HEK293 (cell line): ENCODE data around the gene NAT8L.

Source experiments
- MZF1 ChIP-seq: fragments of 450-650 bp; formaldehyde crosslinking; IDR thresholded peaks from 2 replicates; pipeline ENCODE4 v1.5.1; 2017; ENCODE audit warnings: missing biosample characterization, missing genetic modification characterization, borderline replicate concordance
- TCF7L2 ChIP-seq: IDR thresholded peaks from 2 replicates; pipeline ENCODE4 v1.6.1; 2011; ENCODE audit warnings: low read depth, mild to moderate bottlenecking, inconsistent platforms, low read length, moderate library complexity, borderline replicate concordance
- ZNF24 ChIP-seq: fragments of 450-650 bp; formaldehyde crosslinking; IDR thresholded peaks from 2 replicates; pipeline ENCODE4 v1.5.1; 2016; ENCODE audit warnings: missing biosample characterization, missing genetic modification characterization
- ZNF747 ChIP-seq: fragments of 450-650 bp; formaldehyde crosslinking; IDR thresholded peaks from 2 replicates; pipeline ENCODE4 v1.5.1; 2016; ENCODE audit warnings: missing biosample characterization, missing genetic modification characterization
- TF ChIP-seq, protein P1 (sequence below): fragments of 450-650 bp; formaldehyde crosslinking; IDR thresholded peaks from 2 replicates; pipeline ENCODE4 v1.5.1; 2016; ENCODE audit warnings: missing biosample characterization, missing genetic modification characterization
- TF ChIP-seq, protein P2 (sequence below): fragments of 450-650 bp; formaldehyde crosslinking; IDR thresholded peaks from 2 replicates; pipeline ENCODE4 v1.5.1; 2016; ENCODE audit warnings: missing biosample characterization, missing genetic modification characterization
- TF ChIP-seq, protein P3 (sequence below): fragments of 450-650 bp; formaldehyde crosslinking; IDR thresholded peaks from 2 replicates; pipeline ENCODE4 v1.5.1; 2016; ENCODE audit warnings: missing biosample characterization, missing genetic modification characterization

DNA sequence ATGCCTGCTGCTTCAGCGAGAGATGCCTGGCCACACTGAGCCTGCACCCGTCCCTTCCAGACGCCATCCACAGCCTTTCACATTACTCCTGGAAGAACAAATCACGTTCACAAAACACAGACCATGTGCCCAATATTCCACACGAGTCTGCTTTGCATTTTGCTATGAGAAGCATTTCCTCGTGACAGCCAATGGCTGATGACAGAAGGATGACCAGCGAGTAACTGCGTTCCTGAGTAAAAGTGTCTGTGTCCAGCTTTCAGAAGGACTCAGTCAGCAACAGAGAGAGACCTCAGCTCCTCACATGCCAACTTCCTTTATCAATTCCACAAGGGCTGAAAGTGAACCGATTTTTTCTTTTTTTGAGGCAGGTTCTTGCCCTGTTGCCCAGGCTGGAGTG is 19.5 kb downstream of the NAT8L start:
- TF ChIP-seq, protein P1, sequence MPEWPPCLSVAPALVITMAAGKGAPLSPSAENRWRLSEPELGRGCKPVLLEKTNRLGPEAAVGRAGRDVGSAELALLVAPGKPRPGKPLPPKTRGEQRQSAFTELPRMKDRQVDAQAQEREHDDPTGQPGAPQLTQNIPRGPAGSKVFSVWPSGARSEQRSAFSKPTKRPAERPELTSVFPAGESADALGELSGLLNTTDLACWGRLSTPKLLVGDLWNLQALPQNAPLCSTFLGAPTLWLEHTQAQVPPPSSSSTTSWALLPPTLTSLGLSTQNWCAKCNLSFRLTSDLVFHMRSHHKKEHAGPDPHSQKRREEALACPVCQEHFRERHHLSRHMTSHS (tag by site-specific recombination): no peak
- TF ChIP-seq ZNF747 (no peak), ZNF24 (tag by site-specific recombination) (no peak), TCF7L2 (no peak), MZF1 (tag by site-specific recombination) (no peak)
- TF ChIP-seq, protein P2, sequence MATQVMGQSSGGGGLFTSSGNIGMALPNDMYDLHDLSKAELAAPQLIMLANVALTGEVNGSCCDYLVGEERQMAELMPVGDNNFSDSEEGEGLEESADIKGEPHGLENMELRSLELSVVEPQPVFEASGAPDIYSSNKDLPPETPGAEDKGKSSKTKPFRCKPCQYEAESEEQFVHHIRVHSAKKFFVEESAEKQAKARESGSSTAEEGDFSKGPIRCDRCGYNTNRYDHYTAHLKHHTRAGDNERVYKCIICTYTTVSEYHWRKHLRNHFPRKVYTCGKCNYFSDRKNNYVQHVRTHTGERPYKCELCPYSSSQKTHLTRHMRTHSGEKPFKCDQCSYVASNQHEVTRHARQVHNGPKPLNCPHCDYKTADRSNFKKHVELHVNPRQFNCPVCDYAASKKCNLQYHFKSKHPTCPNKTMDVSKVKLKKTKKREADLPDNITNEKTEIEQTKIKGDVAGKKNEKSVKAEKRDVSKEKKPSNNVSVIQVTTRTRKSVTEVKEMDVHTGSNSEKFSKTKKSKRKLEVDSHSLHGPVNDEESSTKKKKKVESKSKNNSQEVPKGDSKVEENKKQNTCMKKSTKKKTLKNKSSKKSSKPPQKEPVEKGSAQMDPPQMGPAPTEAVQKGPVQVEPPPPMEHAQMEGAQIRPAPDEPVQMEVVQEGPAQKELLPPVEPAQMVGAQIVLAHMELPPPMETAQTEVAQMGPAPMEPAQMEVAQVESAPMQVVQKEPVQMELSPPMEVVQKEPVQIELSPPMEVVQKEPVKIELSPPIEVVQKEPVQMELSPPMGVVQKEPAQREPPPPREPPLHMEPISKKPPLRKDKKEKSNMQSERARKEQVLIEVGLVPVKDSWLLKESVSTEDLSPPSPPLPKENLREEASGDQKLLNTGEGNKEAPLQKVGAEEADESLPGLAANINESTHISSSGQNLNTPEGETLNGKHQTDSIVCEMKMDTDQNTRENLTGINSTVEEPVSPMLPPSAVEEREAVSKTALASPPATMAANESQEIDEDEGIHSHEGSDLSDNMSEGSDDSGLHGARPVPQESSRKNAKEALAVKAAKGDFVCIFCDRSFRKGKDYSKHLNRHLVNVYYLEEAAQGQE (tag by site-specific recombination): no peak
- TF ChIP-seq, protein P3, sequence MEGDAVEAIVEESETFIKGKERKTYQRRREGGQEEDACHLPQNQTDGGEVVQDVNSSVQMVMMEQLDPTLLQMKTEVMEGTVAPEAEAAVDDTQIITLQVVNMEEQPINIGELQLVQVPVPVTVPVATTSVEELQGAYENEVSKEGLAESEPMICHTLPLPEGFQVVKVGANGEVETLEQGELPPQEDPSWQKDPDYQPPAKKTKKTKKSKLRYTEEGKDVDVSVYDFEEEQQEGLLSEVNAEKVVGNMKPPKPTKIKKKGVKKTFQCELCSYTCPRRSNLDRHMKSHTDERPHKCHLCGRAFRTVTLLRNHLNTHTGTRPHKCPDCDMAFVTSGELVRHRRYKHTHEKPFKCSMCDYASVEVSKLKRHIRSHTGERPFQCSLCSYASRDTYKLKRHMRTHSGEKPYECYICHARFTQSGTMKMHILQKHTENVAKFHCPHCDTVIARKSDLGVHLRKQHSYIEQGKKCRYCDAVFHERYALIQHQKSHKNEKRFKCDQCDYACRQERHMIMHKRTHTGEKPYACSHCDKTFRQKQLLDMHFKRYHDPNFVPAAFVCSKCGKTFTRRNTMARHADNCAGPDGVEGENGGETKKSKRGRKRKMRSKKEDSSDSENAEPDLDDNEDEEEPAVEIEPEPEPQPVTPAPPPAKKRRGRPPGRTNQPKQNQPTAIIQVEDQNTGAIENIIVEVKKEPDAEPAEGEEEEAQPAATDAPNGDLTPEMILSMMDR (tag by site-specific recombination): no peak
